Stomach (tissue), 9 donors: ENCODE results near the gene ME3. TPM values are rescaled to one million over a fixed set of nuclear protein-coding genes. Genes with fewer than 3 reads are reported as not detected.
A peak's percentile ranks its signal among the peaks of the same experiment; 100 is the strongest.

Experiments
- DNase-seq, 2 donors: peaks; one replicate each; pipeline versions ENCODE4 v3.0.0 to v3.0.0-alpha.2; 2013 to 2019
- H3K27ac ChIP-seq, 5 donors: fragments of 200-600 bp in 4 of 5; sonication (generic) in 4 of 5; one replicate each; pipeline ENCODE4 v1.5.1; 2013 to 2019; ENCODE audit warnings: mild to moderate bottlenecking in 1 of 5, moderate library complexity in 1 of 5
- H3K27me3 ChIP-seq, 3 donors: fragments of 200-600 bp; sonication (generic); one replicate each; pipeline ENCODE4 v1.5.1; 2017 to 2019; ENCODE audit warnings: mixed run types in 1 of 3
- H3K36me3 ChIP-seq, 4 donors: fragments of 200-600 bp; sonication (generic); 1 replicate in 3 of 4; 2 replicates in 1 of 4; pipeline ENCODE4 v1.5.1; 2016 to 2019
- H3K4me1 ChIP-seq, 4 donors: fragments of 200-600 bp; sonication (generic); one replicate each; pipeline ENCODE4 v1.5.1; 2016 to 2019
- H3K4me3 ChIP-seq, 4 donors: fragments of 200-600 bp; sonication (generic) in 3 of 4; one replicate each; pipeline ENCODE4 v1.5.1; 2016 to 2019; ENCODE audit warnings: mild to moderate bottlenecking in 1 of 4
- H3K9me3 ChIP-seq, 4 donors: fragments of 200-600 bp; sonication (generic); one replicate each; pipeline ENCODE4 v1.5.1; 2016 to 2019
- EP300 ChIP-seq: sonication (generic); formaldehyde crosslinking; IDR thresholded peaks from one replicate; pipeline ENCODE4 v1.6.1; 2017; ENCODE audit warnings: antibody characterized with exemption
- POLR2A ChIP-seq, 4 donors: fragments of 450-650 bp; IDR thresholded peaks; one replicate each; pipeline ENCODE4 v1.6.1; 2016; ENCODE audit warnings: antibody characterized with exemption in 4 of 4, control low read depth in 2 of 4, mild to moderate bottlenecking in 1 of 4, moderate library complexity in 1 of 4
- POLR2AphosphoS5 ChIP-seq, 3 donors: sonication (generic); formaldehyde crosslinking; IDR thresholded peaks; one replicate each; pipeline ENCODE4 v1.6.1; 2016; ENCODE audit warnings: antibody characterized with exemption in 3 of 3
- WGBS, 5 donors: extraction: QIAGEN DNeasy Blood & Tissue Kit in 3 of 5; methylation state at CpG; one replicate each; pipeline versions ENCODE4 v1.1.5 to v1.1.7; 2013 to 2018; 5-methylcytosine and 5-hydroxymethylcytosine counted together
- intact Hi-C: fragments of 100-400 bp; cut with DNase I; formaldehyde crosslinking; loops from one replicate; pipeline ENCODE4 v1.15.1; 2023; ENCODE audit warnings: low total_unique reads
- polyA plus RNA-seq, 3 donors: library from polyadenylated mRNA; stranded (reverse); fragments of 200-250 nt; gene quantifications; one replicate each; pipeline ENCODE4 v1.2.3, GENCODE V29; 2013
- total RNA-seq, 5 donors: library from RNA; depleted of rRNA; stranded (reverse); fragments of >200 nt; gene quantifications; one replicate each; pipeline versions ENCODE4 v1.1.0 to v1.2.3, GENCODE V29; 2014 to 2016
- TF ChIP-seq, protein P1 (sequence below), 7 experiments: fragments of 450-650 bp in 4 of 7; fragments of 200-600 bp in 3 of 7; sonication (generic) in 3 of 7; IDR thresholded peaks; one replicate each; pipeline ENCODE4 v1.5.1; 2016 to 2019; ENCODE audit warnings: antibody characterized with exemption in 7 of 7, control low read depth in 2 of 7, mild to moderate bottlenecking in 1 of 7
- donor health status: healthy with polysubstance abuse.
- donor health status: Bipolar disorder and iron deficiency.
- donor health status: healthy.

The ME3 gene
- total and polyA plus RNA-seq, 8 donors = 11.2 to 82.1 (median 51.1) TPM

DNA sequence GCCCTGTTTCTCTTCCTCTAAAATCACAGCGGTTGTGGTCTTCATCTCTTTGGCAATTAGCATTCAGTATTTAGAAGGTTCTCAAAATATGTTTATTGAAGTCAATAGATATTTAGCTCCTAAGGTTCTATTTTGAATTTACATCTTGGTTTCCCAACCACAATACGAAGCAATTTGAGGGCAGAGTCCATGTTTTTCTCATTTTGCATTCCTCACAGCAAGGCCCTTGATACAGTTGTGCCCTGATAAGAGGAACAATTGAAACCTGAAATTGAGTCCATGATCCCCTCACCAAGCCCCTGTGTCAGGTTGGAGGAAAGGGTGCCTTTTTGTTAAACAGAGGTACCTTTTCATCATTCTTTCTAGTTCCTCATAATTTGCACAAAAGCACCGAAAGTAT lies 166.2 kb downstream of the ME3 start:
- Histone ChIP-seq H3K36me3 (peaks cover 0 to 13% (median 2%) of the 10 kb centered on the region in 4 donors), H3K4me3 (no peak overlapping the region), H3K4me1 (peaks cover 0 to 23% (median 4%) of the 10 kb centered on the region in 4 donors), H3K27ac (no peak overlapping the region), H3K27me3 (no peaks in the 10 kb centered on the region), H3K9me3 (no peaks in the 10 kb centered on the region)
- no peak for DNase-seq
- no peak for TF ChIP-seq EP300
- TF ChIP-seq, protein P1, sequence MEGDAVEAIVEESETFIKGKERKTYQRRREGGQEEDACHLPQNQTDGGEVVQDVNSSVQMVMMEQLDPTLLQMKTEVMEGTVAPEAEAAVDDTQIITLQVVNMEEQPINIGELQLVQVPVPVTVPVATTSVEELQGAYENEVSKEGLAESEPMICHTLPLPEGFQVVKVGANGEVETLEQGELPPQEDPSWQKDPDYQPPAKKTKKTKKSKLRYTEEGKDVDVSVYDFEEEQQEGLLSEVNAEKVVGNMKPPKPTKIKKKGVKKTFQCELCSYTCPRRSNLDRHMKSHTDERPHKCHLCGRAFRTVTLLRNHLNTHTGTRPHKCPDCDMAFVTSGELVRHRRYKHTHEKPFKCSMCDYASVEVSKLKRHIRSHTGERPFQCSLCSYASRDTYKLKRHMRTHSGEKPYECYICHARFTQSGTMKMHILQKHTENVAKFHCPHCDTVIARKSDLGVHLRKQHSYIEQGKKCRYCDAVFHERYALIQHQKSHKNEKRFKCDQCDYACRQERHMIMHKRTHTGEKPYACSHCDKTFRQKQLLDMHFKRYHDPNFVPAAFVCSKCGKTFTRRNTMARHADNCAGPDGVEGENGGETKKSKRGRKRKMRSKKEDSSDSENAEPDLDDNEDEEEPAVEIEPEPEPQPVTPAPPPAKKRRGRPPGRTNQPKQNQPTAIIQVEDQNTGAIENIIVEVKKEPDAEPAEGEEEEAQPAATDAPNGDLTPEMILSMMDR (IDR thresholded peaks at IDR 0.05) = no peak
- TF ChIP-seq POLR2AphosphoS5 (IDR thresholded peaks at IDR 0.05) = no peak
- no peak for TF ChIP-seq POLR2A (IDR thresholded peaks at IDR 0.05)
- 90 to 98% (median 96%) methylated on average over 3 of the region's 3 CpGs for WGBS, 5 donors
- intact Hi-C loops = no loop called here

GRCh38 chr11:86503131-86503530 lies 169.3 kb downstream of the ME3 start:
- H3K4me1 ChIP-seq = peaks cover 4 to 15% (median 12%) of the 10 kb centered on the region in 4 donors
- TF ChIP-seq, protein P1 (IDR thresholded peaks at IDR 0.05) = no peak
- TF ChIP-seq EP300 (no peak), POLR2A (IDR thresholded peaks at IDR 0.05) (no peak), POLR2AphosphoS5 (IDR thresholded peaks at IDR 0.05) (no peak)
- no peaks in the 10 kb centered on the region for H3K27me3 ChIP-seq
- intact Hi-C loops = no loop called here
- H3K4me3 ChIP-seq = no peak overlapping the region
- no peaks in the 10 kb centered on the region for H3K9me3 ChIP-seq
- peaks cover 0 to 13% (median 2%) of the 10 kb centered on the region in 4 donors for H3K36me3 ChIP-seq
- 86 to 94% (median 91%) methylated on average over 4 of the region's 4 CpGs for WGBS, 5 donors
- H3K27ac ChIP-seq = peak overlapping the region in 1 of 5 donors; percentile 50
- no peak for DNase-seq

- no peak overlapping the region for H3K4me3 ChIP-seq
- WGBS, 5 donors = 95 to 98% (median 96%) methylated on average over 3 of the region's 3 CpGs
- peaks cover 4 to 22% (median 12%) of the 10 kb centered on the region in 4 donors for H3K4me1 ChIP-seq
- intact Hi-C loops = no loop called here
- no peaks in the 10 kb centered on the region for H3K9me3 ChIP-seq
- no peak for DNase-seq
- peak overlapping the region in 1 of 5 donors; percentile 56 for H3K27ac ChIP-seq
- peaks cover 0 to 13% (median 2%) of the 10 kb centered on the region in 4 donors for H3K36me3 ChIP-seq
- H3K27me3 ChIP-seq = no peaks in the 10 kb centered on the region
- TF ChIP-seq EP300 (no peak), POLR2A (IDR thresholded peaks at IDR 0.05) (no peak), POLR2AphosphoS5 (IDR thresholded peaks at IDR 0.05) (no peak)
- TF ChIP-seq, protein P1 (IDR thresholded peaks at IDR 0.05) = no peak
Observed at GRCh38 chr11:86502137-86502642, 170.2 kb downstream of the ME3 start.

- peak overlapping the region in 3 of 5 donors; percentile 63 to 77 (median 66) for H3K27ac ChIP-seq
- TF ChIP-seq, protein P1 (IDR thresholded peaks at IDR 0.05) = no peak
- TF ChIP-seq POLR2AphosphoS5 (IDR thresholded peaks at IDR 0.05) = no peak
- TF ChIP-seq POLR2A (IDR thresholded peaks at IDR 0.05) = no peak
- no peak for TF ChIP-seq EP300
- H3K27me3 ChIP-seq = no peaks in the 10 kb centered on the region
- H3K4me1 ChIP-seq = peaks cover 4 to 22% (median 12%) of the 10 kb centered on the region in 4 donors
- DNase-seq = no peak
- no peak overlapping the region for H3K4me3 ChIP-seq
- H3K9me3 ChIP-seq = no peaks in the 10 kb centered on the region
- intact Hi-C loops = no loop called here
- H3K36me3 ChIP-seq = peaks cover 0 to 7% (median 3%) of the 10 kb centered on the region in 4 donors
- WGBS, 5 donors = 23 to 44% (median 30%) methylated on average over 3 of the region's 3 CpGs
Observed at GRCh38 chr11:86500500-86501140, 171.8 kb downstream of the ME3 start.
